NK-92 (cell line): ENCODE data around the gene TSC22D2.

Experiments used
- DNase-seq: peaks from one replicate; lab custom pipeline; 2025; ENCODE audit not compliant: unreplicated experiment; lab: John Stamatoyannopoulos, UW

The TSC22D2 gene

DNA sequence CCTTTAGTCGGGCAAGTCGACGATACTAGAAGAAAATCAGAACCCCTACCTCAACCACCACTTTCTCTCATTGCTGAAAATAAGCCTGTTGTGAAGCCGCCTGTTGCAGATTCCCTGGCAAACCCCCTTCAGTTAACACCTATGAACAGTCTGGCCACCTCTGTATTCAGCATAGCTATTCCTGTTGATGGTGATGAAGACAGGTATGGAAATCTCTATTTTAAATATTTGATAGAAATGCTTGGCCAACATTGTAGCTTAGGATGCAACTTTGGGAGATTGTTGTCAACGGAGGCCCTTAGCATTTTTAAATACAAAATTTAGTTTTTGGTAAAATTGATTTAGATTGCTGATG is 3.0 kb downstream of the TSC22D2 start:
- DNase-seq = no peak

GRCh38 chr3:150411546-150411945 is 3.4 kb downstream of the TSC22D2 start:
- no peak for DNase-seq

GRCh38 chr3:150411976-150412375 is 3.9 kb downstream of the TSC22D2 start:
- no peak for DNase-seq

- no peak for DNase-seq
Observed at GRCh38 chr3:150412561-150413231, 4.6 kb downstream of the TSC22D2 start.

DNA sequence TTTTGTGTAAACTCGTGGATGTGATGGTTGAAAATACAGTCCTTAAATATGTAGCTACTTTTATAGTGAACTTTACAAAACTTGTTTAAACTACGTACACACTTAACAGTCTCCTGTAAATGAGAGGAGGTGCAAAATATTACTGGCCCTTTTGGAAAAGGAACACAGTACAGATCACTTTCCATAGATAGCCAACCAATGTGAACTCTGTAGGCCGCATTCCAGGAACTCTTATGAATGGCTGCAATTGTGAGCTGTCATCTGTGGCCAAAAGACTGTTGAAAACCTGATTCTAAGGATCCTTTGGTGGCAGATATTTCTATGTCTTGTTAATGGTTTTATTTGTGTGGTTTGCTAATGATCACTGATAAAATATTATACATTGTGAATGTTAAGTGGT is 6.2 kb downstream of the TSC22D2 start:
- no peak for DNase-seq

- DNase-seq = no peak
Observed at GRCh38 chr3:150414959-150415358, 6.9 kb downstream of the TSC22D2 start.

GRCh38 chr3:150419076-150419868 is 11.2 kb downstream of the TSC22D2 start:
- DNase-seq = no peak

GRCh38 chr3:150419959-150420358 is 11.9 kb downstream of the TSC22D2 start:
- no peak for DNase-seq

- no peak for DNase-seq
Observed at GRCh38 chr3:150421256-150421655, 13.2 kb downstream of the TSC22D2 start.

DNA sequence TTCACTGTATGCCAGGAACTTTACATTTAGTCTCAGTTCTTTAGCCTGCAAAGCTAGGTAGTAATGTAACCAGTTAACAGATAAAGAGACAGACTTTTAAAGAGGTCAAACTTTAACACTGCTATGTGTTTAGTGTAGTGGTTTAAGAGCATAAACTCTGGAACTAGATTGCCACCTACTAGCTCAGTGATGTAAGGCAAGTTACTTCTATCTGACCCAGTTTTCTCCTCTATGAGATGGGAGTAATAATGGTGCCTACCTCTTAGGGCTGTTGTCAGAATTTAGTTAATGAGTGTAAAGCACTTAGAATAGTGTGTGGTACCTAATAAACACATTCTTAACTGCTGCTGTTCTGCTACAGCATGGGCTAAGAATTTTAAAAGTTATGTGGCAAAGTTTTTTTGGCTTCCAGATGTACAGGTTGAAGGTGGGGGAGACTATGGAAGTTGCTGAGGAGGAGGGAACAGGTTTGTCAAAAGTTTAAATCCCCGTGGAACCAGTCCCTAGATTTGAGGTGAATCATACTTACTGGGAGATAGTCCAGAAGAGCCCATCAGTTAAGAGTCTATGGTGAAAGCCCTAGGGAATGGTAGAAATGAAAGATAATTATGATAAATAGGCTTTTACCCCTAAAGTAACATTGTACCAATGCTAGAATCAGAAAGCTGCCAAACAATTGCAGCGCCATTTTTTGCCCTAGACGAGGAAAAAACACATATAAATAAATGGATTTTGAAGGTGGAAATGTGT is 13.9 kb downstream of the TSC22D2 start:
- DNase-seq = no peak

GRCh38 chr3:150422907-150423306 is 14.8 kb downstream of the TSC22D2 start:
- DNase-seq = no peak

DNA sequence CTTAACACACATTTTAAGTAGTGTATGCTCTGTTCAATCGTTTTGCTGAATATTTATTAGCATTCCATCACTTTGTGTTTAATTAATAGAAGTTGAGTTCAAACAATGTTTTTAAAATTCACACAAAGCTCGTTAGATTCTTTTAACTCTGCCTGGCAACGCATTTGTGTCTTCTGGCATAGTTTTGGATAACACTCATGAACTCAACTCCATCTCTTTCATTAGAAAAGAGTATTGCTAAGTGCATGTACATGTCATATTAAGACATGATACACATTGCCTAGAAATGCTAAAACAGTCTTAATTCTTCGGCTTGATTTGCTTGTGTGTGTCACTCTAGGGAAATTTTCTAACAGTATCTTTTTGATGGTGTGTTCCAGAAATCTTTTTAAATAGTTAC is 15.7 kb downstream of the TSC22D2 start:
- DNase-seq = no peak

GRCh38 chr3:150426292-150426691 is 18.2 kb downstream of the TSC22D2 start:
- DNase-seq = no peak

DNA sequence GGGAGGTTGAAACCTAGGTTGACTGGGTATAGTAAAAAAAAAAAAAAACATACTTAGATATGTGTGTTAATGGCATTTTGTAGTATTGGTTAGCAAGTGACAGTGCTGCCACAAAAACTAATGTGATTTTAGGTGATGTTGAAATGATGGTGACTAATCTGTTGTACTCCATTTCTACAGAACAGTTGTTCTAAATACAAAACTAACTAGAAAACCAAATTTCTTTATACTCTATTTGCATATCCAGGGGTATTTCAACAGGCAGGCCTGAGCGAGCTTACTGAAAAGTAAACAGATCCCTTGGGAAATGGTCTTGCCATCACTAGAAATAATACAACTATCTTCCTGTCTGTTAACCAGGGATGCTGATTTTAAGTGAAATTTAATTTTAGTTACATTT is 20.5 kb downstream of the TSC22D2 start:
- no peak for DNase-seq

GRCh38 chr3:150429767-150430671 is 21.9 kb downstream of the TSC22D2 start:
- DNase-seq = no peak

DNA sequence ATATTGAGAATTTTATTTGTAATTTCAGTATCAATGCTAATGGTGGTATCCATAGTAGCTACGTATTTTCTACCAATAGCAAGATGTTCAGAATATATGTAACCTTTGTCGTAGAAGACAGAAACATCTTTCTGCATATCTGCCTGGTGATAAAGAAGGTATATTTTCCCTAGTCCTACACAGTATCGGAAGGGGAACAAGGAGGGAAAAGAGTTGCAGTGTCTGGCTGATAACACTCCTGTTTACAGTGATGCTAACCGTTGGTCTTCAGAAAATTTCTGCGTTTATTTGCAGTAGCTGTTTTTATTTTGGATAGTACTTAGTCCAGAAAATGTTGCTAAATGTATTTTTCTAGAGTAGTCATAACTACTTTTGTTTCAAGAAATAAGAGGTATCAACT is 25.2 kb downstream of the TSC22D2 start:
- DNase-seq = no peak

- DNase-seq = no peak
Observed at GRCh38 chr3:150434234-150434633, 26.1 kb downstream of the TSC22D2 start.

DNA sequence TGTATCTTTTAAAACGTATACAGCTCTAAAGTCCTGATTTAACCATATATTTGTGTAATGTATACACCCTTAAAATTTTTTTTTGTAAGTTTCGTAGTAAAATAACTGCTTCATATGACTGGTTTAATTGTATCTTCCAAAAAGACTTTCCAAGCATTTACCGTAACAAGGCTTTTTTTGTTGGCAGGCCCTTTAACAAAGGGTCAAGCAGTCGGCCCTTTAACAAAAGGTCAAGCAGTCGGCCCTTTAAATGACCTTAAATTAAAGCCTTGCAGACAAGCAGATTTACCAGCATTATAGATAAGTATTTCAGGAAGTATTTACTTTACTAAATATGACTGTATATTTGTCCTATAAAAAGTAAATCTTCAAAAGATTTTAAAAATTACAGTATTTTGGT is 28.1 kb downstream of the TSC22D2 start:
- no peak for DNase-seq

DNA sequence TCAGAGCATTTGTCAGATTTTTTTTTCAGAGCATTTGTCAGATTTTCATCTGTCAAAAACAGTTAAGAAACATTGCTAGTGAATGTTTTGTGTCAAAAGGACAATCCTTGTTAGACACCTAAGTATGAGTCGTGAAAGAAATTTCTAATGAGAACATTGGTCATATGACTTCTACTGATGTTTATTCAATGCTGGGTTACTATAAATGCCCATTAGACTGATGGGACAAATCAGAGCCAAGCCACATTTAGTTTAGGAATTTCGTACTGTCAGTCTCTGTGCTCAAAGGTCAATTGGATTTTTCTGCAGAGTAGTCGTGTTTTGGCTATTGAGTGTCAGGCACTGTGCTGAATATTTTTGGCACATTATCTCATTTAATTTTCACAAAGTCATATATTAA is 31.6 kb downstream of the TSC22D2 start:
- DNase-seq = no peak

GRCh38 chr3:150443331-150443741 is 35.2 kb downstream of the TSC22D2 start:
- DNase-seq = no peak

GRCh38 chr3:150444371-150444770 is 36.3 kb downstream of the TSC22D2 start:
- no peak for DNase-seq
